Left lobe of liver (tissue), 2 donors: Measurements from ENCODE around the gene NXF2. TPM values are rescaled to one million over a fixed set of nuclear protein-coding genes. Genes with fewer than 3 reads are reported as not detected.
"Not testable (repeated sequence)": the region's sequence is repeated elsewhere in the genome, so short reads cannot be mapped to it uniquely, and the experiment has no call there.

Experiments used
- ATAC-seq: fragments of 200-7000 bp; cut with Tn5 transposase; one replicate; pipeline ENCODE4 v1.9.1; 2020; ENCODE audit warnings: mild to moderate bottlenecking, moderate library complexity
- DNase-seq: peaks from one replicate; pipeline ENCODE4 v3.0.0-alpha.2; 2020; ENCODE audit warnings: low spot score
- total RNA-seq: library from RNA; stranded (reverse); gene quantifications from one replicate; pipeline ENCODE4 v1.2.1, GENCODE V29; 2021
- donor health status: DM: no; HTN: no; CAD: no; lungs with moderate emphysema.
- donor health status: DM: no; HTN: yes; CAD: no.

Gene NXF2, protein sequence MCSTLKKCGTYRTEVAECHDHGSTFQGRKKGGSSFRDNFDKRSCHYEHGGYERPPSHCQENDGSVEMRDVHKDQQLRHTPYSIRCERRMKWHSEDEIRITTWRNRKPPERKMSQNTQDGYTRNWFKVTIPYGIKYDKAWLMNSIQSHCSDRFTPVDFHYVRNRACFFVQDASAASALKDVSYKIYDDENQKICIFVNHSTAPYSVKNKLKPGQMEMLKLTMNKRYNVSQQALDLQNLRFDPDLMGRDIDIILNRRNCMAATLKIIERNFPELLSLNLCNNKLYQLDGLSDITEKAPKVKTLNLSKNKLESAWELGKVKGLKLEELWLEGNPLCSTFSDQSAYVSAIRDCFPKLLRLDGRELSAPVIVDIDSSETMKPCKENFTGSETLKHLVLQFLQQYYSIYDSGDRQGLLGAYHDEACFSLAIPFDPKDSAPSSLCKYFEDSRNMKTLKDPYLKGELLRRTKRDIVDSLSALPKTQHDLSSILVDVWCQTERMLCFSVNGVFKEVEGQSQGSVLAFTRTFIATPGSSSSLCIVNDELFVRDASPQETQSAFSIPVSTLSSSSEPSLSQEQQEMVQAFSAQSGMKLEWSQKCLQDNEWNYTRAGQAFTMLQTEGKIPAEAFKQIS
- total RNA-seq: not detected

DNA sequence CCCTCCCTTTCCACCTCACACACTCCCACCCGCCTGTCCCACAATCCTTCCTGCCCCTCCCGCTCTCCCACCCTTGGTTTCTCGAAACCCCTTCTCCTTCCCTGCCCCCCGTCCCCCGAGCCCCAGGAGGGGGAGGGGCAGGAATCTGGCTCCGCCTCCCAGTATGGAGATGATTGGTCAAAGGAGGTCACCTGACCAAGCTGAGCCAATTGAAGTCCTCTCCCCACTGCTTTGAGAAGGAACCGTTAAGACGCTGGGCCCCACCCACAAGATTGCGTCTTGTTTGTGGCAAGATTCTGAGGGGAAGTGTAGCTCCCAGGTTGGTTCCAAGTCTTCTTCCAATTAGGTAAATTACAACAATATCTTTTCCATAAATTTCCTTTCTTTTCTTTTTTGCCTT is at the start of gene NXF2:
NXF2 (plus strand) TSS at position 275 of the 400 bp plus-strand sequence. CDS start 59,912 bp downstream, outside the sequence.
- not testable (repeated sequence) for DNase-seq, ATAC-seq

DNA sequence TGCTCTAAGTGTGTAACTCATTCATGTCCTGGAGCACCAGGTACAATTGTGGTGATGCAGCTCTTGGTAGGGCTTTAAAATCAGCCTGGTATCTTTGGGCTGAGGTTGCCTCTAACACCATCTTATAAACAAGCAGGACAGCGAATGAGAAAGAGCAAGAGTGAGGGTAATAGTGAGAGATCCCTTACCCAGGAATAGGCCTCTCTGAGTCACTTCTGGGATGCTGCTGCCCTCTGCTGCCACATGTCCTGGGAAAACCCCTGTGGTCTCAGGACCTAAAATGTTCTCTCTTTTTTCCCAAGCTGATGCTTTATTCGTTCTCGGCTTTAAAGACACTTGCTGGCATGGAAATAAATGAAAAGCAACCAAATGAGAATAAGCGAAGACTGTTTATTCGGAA is 39.0 kb upstream of the NXF2 start:
- not testable (repeated sequence) for DNase-seq
- ATAC-seq: peak; percentile 60

DNA sequence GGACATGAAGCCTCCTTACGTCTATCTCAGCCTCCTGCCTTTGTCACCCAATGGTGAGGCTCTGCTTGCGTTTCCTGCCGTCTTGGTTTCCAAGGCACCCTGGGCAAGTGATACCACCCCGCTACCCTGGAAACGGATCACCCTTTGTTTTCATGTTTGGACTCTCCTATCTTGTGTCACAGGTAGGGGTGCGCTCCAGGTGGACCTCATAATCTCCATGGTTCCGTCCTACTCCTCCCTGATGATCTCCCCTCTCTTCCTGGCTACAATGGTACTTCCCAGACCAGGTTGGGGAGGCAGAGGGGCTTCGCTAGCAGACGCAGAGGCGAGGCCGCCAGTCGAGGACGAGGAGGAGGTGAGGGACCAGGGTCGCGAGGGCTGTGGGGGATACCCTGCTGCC is 32.0 kb upstream of the NXF2 start, which contains the start of gene TCP11X1:
TCP11X1 (plus strand) TSS at position 316 of the 400 bp plus-strand sequence.
- not testable (repeated sequence) for ATAC-seq, DNase-seq

DNA sequence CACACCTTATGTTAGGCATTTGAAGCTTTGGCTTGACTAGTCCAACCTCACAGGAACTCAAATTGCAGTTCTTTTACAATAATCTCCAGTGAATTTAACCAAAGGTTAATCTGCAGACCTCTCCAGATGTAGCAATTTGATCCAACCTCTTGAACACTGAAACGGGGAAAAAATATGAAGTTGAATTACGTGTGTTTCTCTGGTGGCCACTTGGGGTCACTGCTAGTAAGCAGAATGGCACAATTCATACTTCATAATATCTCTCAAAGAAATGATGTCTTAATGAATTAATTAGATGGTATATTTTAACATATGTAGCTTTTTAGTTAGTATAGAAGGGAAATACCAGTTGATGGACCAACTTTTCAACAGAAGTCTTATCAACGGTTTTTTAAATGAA is 30.5 kb upstream of the NXF2 start:
- ATAC-seq: peak; percentile 41
- not testable (repeated sequence) for DNase-seq

DNA sequence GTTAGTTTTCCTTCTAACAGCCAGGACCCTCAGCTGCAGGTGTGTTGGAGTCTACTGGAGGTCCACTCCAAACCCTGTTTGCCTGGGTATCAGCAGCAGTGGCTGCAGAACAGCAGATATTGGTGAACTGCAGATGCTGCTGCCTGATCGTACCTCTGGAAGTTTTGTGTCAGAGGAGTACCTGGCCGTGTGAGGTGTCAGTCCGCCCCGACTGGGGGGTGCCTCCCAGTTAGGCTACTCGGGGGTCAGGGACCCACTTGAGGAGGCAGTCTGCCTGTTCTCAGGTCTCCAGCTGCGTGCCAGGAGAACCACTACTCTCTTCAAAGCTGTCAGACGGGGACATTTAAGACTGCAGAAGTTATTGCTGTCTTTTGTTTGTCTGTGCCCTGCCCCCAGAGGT is 11.3 kb upstream of the NXF2 start:
- not testable (repeated sequence) for DNase-seq, ATAC-seq

DNA sequence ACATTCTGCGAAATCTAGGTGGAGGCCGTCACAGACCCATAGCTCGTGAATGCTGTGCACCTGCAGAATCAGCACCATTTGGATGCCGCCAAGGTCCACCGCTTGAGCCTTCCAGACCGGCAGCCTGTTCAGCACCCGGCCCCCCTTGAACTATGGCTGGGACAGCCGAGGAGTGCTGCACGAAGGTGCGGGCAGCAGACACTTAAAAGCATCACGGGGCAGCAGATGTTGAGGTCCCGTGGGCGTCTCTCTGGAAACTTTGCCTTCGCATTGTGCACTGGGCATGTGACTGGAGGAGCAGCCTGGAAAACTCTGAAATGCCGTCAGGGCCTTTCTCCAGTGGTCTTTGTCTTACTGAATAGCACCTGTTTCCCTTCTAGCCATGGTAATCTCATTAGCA is 6.7 kb upstream of the NXF2 start:
- ATAC-seq, DNase-seq: not testable (repeated sequence)

DNA sequence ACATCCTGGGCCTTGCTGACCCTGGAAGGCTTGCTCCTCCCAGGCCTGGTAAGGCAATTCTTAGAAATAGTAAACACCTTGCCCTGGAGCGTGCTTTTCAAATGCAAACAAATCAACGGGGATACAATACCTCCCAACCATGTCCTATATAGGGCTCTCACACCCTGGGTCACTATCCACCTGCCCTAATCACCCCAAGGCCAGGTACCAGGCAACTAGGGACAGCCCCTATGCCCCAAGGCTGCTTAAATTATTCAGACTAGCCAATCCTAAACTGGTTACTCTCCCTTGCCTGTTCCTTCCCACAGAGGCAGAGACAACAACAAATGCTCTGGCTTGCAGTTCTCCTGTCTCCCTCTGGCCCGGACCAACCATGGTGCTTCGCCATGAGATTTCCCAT is 25.3 kb downstream of the NXF2 start:
- ATAC-seq, DNase-seq: not testable (repeated sequence)

DNA sequence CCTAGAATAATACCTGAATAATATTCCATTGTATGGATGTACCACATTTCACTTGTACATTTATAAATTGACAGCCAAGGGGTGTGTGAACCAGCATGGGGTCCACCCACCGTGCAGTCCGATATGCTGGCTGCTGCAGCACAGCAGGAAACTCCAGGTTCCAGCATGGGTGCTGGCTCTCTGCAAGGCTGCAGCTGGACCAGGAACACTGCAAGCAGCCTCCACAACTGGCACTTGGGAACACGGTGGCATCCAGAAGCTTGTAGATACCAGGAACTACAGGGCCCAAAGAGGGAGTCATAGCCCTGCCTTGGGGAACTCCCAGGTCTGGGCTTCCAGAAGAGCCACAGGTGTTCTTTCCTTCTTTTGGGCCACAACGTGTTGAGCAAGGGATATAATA is 91.2 kb downstream of the NXF2 start:
- ATAC-seq: no peak
- no peak for DNase-seq

DNA sequence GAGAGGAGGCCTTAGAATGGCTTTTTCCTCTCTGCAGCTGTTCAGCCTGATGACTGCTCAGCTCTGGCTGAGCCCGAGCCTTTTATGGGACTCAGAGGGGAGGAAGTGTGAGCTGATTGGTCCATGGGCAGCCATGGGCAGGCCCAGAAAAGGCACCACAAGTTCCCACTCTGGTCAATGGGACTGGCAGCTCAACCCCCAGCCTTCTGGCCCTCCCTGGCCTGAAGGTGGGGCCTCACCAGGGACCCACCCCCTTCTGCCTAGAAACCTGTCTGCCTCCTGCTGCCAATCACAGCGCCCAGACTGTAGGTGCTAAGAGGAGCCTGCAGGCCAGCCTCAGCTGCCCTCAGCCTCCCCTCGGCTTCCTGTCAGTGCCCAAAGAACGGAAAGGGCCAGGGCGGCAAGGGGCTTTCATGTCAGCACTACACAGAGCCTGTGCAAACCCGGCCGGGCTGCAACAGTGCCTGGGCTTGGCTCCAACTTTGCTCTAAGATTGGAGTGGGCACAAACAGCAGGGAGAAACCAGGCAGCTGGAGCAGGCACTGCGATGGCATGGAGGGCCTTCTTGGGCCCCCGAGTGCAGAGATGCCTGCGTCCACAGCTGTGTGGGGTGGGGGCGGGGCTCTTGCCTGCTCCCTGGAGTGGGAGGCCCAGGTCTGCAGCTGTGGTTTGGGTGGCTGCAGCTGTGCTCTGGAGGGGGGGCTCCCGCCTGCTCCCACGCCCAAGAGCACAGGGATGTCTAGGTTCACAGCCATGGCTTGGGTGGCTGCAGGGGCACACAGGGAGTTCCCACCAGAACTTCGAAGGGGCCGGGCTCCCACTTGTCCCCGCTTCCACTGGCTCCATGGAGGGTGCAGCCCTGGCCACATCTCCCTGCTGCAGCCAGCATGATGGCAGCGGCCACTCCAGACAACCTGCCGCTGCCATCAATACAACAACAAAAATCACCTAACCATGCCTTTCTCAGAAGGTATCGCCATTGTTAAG is 92.6 kb downstream of the NXF2 start:
- no peak for DNase-seq
- no peak for ATAC-seq

DNA sequence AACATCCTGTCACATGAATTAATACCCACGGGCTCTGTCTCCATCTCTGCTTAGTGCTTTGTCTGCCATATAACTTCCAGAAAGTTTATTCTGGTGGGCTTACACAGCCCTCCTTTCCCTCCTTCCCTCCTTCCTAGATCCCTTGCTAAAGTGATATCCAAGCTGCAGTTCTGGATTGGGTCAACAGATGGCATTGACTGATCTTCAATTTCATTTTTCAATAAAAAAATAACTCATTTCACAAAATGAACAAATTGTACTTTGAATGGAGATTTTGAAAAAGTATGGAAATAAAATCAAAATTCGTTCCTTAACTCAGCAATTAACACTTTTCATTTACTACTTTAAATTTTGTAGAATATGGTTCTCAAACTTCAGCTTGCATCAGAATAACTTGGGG is 94.9 kb downstream of the NXF2 start:
- DNase-seq (no peak), ATAC-seq (no peak)

DNA sequence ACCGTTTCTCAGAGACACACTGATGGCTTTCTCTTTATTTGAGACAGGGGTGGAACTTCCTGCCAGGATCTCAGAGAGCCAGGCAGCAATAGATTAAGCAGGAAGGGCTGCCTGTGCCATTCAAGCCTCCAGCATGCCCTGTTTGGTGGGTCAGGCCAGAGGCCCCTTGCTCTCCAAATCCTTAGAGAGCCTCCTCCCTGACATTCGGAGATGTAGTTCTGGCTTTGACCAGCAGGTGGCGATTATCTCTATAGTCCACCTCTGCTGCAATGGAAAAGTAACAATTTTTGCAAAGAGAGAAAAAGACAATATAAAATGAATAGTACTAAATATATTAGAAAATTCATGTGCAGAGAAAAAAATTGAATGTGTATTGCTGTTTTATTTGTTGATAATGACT is 98.9 kb downstream of the NXF2 start:
- ATAC-seq (peak; percentile 67), DNase-seq (peak; percentile 48)

Other genes with a start within 250 kb of the NXF2 start
- not detected for gene TCEAL2, start 121.5 kb upstream of the NXF2 start, total RNA-seq
- gene TCEAL6, start 104.7 kb upstream of the NXF2 start, total RNA-seq: not detected
- not detected for gene BEX5, start 91.2 kb upstream of the NXF2 start, total RNA-seq
- gene TCP11X1, start 31.9 kb upstream of the NXF2 start, total RNA-seq: not detected
- not detected for gene NXF2B, start 192.8 kb downstream of the NXF2 start, total RNA-seq
- not detected for gene TCP11X2, start 224.6 kb downstream of the NXF2 start, total RNA-seq